ENCODE measurements around the gene RUVBL2. TPM values are rescaled to one million over a fixed set of nuclear protein-coding genes. Genes with fewer than 3 reads are reported as not detected.

The RUVBL2 gene
- total RNA-seq, 1 experiment from 2014 or later: 130 TPM

- no peak overlapping the region for H2BK15ac ChIP-seq (ENCODE audit: low read depth, low read length)
- no peak overlapping the region for H3T11ph ChIP-seq (ENCODE audit: low read length)
- H4K8ac ChIP-seq (replicated peaks; ENCODE audit: insufficient read length, low read depth, low read length): no peak overlapping the region
- Mint-ChIP-seq H3K4me3 (no peak overlapping the region; a peak in 2 of 5 replicates), H3K4me1 (peaks cover 30 to 37% of the 10 kb centered on the region in 2 experiments), H3K27me3 (ENCODE audit: low read depth) (peaks cover 2% of the 10 kb centered on the region; the same call in 1 of the 2 replicates), H3K9me3 (peaks cover 0 to 5% of the 10 kb centered on the region in 2 experiments; a peak in 2 of 5 replicates), H3K36me3 (ENCODE audit: insufficient read depth in 1 of 3, low read depth in 3 of 3) (peaks cover 19 to 58% (median 46%) of the 10 kb centered on the region in 3 experiments; a peak in 6 of 7 replicates), H3K27ac (peak overlapping the region; percentile 62 to 98 (median 83); a peak in 5 of 7 replicates)
- H2AK5ac ChIP-seq (ENCODE audit: insufficient read length, low read length): no peak overlapping the region
- H3K9me3 ChIP-seq (ENCODE audit: control insufficient read depth, low read depth, low read length): no peaks in the 10 kb centered on the region
- no peak overlapping the region for H2BK120ac ChIP-seq (ENCODE audit: low read depth, low read length, poor library complexity, severe bottlenecking)
- no peak overlapping the region for H2BK5ac ChIP-seq (ENCODE audit: insufficient read length, low read length)
- TF ChIP-seq CTCF (conservative IDR thresholded peaks at IDR 0.05): no peak
- no peak overlapping the region for H2BK12ac ChIP-seq (ENCODE audit: insufficient read length, low read depth, low read length)
- H3K23me2 ChIP-seq (ENCODE audit: insufficient read length, low read depth, low read length, poor library complexity, severe bottlenecking): peaks cover 14% of the 10 kb centered on the region
- H3K23ac ChIP-seq (ENCODE audit: insufficient read length, low read depth, low read length): no peak overlapping the region
- H3K4me2 ChIP-seq (ENCODE audit: insufficient read depth, insufficient read length, low read length): no peak overlapping the region
- no peak overlapping the region for H3K18ac ChIP-seq (ENCODE audit: insufficient read length, low read depth, low read length)
- H2BK20ac ChIP-seq (ENCODE audit: low read depth, low read length, poor library complexity, severe bottlenecking): no peak overlapping the region
- peaks cover 3% of the 10 kb centered on the region for H4K20me1 ChIP-seq (ENCODE audit: control insufficient read depth, insufficient read depth, insufficient read length)
- no CpG with 5 or more reads among the region's 12 CpGs for WGBS (ENCODE audit: extremely low coverage, insufficient read length, low lambda C conversion rate)
- no peak overlapping the region for H3K14ac ChIP-seq (ENCODE audit: insufficient read depth, low read length)
- no peaks in the 10 kb centered on the region for H3K79me2 ChIP-seq (ENCODE audit: insufficient read depth, low read length)
- no peak overlapping the region for H3K9ac ChIP-seq (ENCODE audit: extremely low read depth, insufficient read length, low read length)
- no peak for DNase-seq
- H4K5ac ChIP-seq (ENCODE audit: insufficient read length, low read depth, low read length): no peak overlapping the region
- no peak overlapping the region for H2AFZ ChIP-seq (ENCODE audit: low read length)
- H3K79me1 ChIP-seq (ENCODE audit: insufficient read depth, low read depth, low read length, poor library complexity, severe bottlenecking): no peaks in the 10 kb centered on the region
- no peak overlapping the region for H3K4ac ChIP-seq (ENCODE audit: low read depth, low read length)
- H4K91ac ChIP-seq (ENCODE audit: insufficient read length, low read depth, low read length): no peak overlapping the region
- no peak overlapping the region for H3K27ac ChIP-seq (ENCODE audit: insufficient read length, low read depth, low read length)
- H3K56ac ChIP-seq (ENCODE audit: insufficient read length, low read depth, low read length): no peak overlapping the region
- no peaks in the 10 kb centered on the region for H3K27me3 ChIP-seq (ENCODE audit: insufficient read depth, low read length)
- no peaks in the 10 kb centered on the region; the same call in 1 of the 2 replicates for H3K4me1 ChIP-seq (ENCODE audit: insufficient read depth, low read length)
These were observed 32.0 kb upstream of the RUVBL2 start for GRCh38 chr19:48961673-48962028.

Measured in H9 (cell line).